ENCODE data around the gene STK32B. TPM values are rescaled to one million over a fixed set of nuclear protein-coding genes. Genes with fewer than 3 reads are reported as not detected.

STK32B gene
- total RNA-seq, 1 experiment from 2014 or later: 15.1 TPM

DNA sequence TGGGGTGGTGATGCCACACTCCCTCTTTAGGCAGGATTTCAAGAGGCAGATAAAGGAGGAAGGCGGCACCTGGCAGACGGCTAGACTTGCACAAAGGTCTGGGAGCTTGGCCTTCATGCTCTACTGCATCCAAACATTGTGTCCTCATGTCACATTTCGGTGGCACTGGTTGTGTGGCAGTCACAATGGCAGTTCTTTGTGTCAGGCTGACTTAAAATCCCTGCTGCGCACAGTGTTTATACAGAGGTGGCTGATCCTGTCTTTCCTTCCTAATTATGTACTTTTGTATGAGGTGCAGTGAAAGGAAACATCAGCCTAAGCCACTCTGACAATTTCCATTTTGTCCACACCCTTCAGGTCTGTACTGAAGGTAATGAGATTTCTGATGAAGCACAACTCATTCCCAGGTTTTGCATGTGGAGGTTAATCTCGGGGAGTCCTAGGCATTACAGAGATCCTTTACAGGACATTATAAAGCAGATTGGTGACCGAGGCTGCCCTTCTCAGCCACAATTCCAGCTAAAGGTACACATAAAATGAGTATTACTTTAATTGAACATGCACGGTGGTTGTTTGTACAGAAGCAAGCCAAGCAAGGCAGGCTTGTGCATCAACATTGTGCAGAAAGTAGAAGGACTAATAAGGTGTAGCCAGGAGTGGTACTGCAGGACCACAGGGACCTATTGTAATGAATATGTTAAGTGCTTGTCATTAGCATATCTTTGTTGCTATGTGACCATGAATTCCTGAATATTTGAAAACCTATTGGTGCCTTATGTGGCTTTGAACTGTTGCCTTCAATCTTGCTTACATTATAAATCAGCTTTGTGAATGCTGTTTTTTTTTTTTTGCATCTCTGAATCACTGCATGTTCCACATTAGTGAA lies 147.6 kb downstream of the STK32B start:
- Histone ChIP-seq H3K27me3 (replicated peaks; ENCODE audit: insufficient read depth, low read depth, low read length, poor library complexity) (no peaks in the 10 kb centered on the region), H3K27ac (ENCODE audit: low read depth, low read length, poor library complexity, severe bottlenecking) (no peak overlapping the region), H3K9me3 (ENCODE audit: low read depth, low read length, poor library complexity, severe bottlenecking) (peaks cover 6% of the 10 kb centered on the region), H3K36me3 (ENCODE audit: insufficient read depth, low read length, poor library complexity, severe bottlenecking) (no peaks in the 10 kb centered on the region), H3K4me3 (ENCODE audit: low read depth, low read length, poor library complexity, severe bottlenecking) (no peak overlapping the region), H3K4me1 (ENCODE audit: insufficient read depth, low read length, poor library complexity, severe bottlenecking) (peaks cover 6% of the 10 kb centered on the region)
- intact Hi-C loops (cut with micrococcal nuclease; ENCODE audit: unreplicated experiment): no loop called here
- ChIA-PET CTCF (no interaction called here), POLR2A (ENCODE audit: low non-redundant PET) (no interaction called here)
- no peak for DNase-seq (ENCODE audit: low spot score)
- no TSS peak for BruUV-seq (replicated peaks)
- TF ChIP-seq CTCF (conservative IDR thresholded peaks at IDR 0.05; ENCODE audit: low read depth, low read length): no peak
- no peak for TF ChIP-seq EZH2 (IDR thresholded peaks at IDR 0.05; ENCODE audit: borderline replicate concordance, low read depth, low read length, poor library complexity, severe bottlenecking)

DNA sequence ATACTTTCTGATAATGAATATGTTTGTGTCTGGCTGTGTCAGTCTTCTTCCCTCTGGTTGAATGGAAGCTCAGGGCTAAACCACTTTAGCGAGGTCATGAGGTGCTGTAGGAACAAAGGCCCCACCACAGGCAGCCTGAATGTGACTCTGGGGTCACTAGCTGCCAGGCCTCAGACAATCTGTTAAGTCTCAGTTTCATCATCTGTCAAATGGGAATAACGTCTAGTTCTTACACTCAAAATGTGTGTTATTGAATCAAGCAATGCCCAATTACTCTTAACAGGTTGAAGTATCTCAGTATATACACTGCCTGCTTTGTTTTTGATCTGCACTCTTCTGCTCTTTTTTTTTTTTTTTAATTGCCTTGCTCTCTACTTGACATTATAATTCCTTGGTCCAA lies 148.6 kb downstream of the STK32B start:
- no peak overlapping the region for H3K27ac ChIP-seq (ENCODE audit: low read depth, low read length, poor library complexity, severe bottlenecking)
- H3K36me3 ChIP-seq (ENCODE audit: insufficient read depth, low read length, poor library complexity, severe bottlenecking): no peaks in the 10 kb centered on the region
- intact Hi-C loops (cut with micrococcal nuclease; ENCODE audit: unreplicated experiment): no loop called here
- peaks cover 14% of the 10 kb centered on the region for H3K4me1 ChIP-seq (ENCODE audit: insufficient read depth, low read length, poor library complexity, severe bottlenecking)
- peaks cover 6% of the 10 kb centered on the region for H3K9me3 ChIP-seq (ENCODE audit: low read depth, low read length, poor library complexity, severe bottlenecking)
- no peaks in the 10 kb centered on the region for H3K27me3 ChIP-seq (replicated peaks; ENCODE audit: insufficient read depth, low read depth, low read length, poor library complexity)
- TF ChIP-seq EZH2 (IDR thresholded peaks at IDR 0.05; ENCODE audit: borderline replicate concordance, low read depth, low read length, poor library complexity, severe bottlenecking) (no peak), CTCF (conservative IDR thresholded peaks at IDR 0.05; ENCODE audit: low read depth, low read length) (no peak)
- ChIA-PET POLR2A (ENCODE audit: low non-redundant PET) (no interaction called here), CTCF (no interaction called here)
- DNase-seq (ENCODE audit: low spot score): no peak
- no peak overlapping the region for H3K4me3 ChIP-seq (ENCODE audit: low read depth, low read length, poor library complexity, severe bottlenecking)
- BruUV-seq (replicated peaks): no TSS peak

- H3K27ac ChIP-seq (ENCODE audit: low read depth, low read length, poor library complexity, severe bottlenecking): no peak overlapping the region
- ChIA-PET CTCF (no interaction called here), POLR2A (ENCODE audit: low non-redundant PET) (no interaction called here)
- no peaks in the 10 kb centered on the region for H3K36me3 ChIP-seq (ENCODE audit: insufficient read depth, low read length, poor library complexity, severe bottlenecking)
- no peaks in the 10 kb centered on the region for H3K27me3 ChIP-seq (replicated peaks; ENCODE audit: insufficient read depth, low read depth, low read length, poor library complexity)
- DNase-seq (ENCODE audit: low spot score): no peak
- no TSS peak for BruUV-seq (replicated peaks)
- H3K9me3 ChIP-seq (ENCODE audit: low read depth, low read length, poor library complexity, severe bottlenecking): peaks cover 6% of the 10 kb centered on the region
- peaks cover 20% of the 10 kb centered on the region for H3K4me1 ChIP-seq (ENCODE audit: insufficient read depth, low read length, poor library complexity, severe bottlenecking)
- TF ChIP-seq CTCF (conservative IDR thresholded peaks at IDR 0.05; ENCODE audit: low read depth, low read length): no peak
- TF ChIP-seq EZH2 (IDR thresholded peaks at IDR 0.05; ENCODE audit: borderline replicate concordance, low read depth, low read length, poor library complexity, severe bottlenecking): no peak
- intact Hi-C loops (cut with micrococcal nuclease; ENCODE audit: unreplicated experiment): no loop called here
- no peak overlapping the region for H3K4me3 ChIP-seq (ENCODE audit: low read depth, low read length, poor library complexity, severe bottlenecking)
Measured at GRCh38 chr4:5200513-5200912, 149.2 kb downstream of the STK32B start.

Measured in A673 (cell line).